Heart right ventricle (tissue), 16 donors: ENCODE measurements around the gene CDK19. TPM values are rescaled to one million over a fixed set of nuclear protein-coding genes. Genes with fewer than 3 reads are reported as not detected.
A peak's percentile ranks its signal among the peaks of the same experiment; 100 is the strongest.

Source experiments
- ATAC-seq, 8 donors: fragments of 200-7000 bp; cut with Tn5 transposase; one replicate each; pipeline ENCODE4 v1.9.1; 2020; ENCODE audit warnings: mild to moderate bottlenecking in 8 of 8, moderate library complexity in 8 of 8, moderate number of reproducible peaks in 1 of 8
- DNase-seq, 2 donors: peaks; one replicate each; pipeline ENCODE4 v3.0.0-alpha.2; 2020
- H3K27ac ChIP-seq, 10 donors: fragments of 200-600 bp; sonication (generic) in 2 of 10; one replicate each; pipeline versions ENCODE4 v1.5.0 to v1.8.0; 2020 to 2022; ENCODE audit warnings: mild to moderate bottlenecking in 3 of 10
- H3K27me3 ChIP-seq, 7 donors: fragments of 200-600 bp; one replicate each; pipeline ENCODE4 v1.8.0; 2021 to 2022; ENCODE audit warnings: mild to moderate bottlenecking in 2 of 7
- H3K36me3 ChIP-seq, 9 donors: fragments of 200-600 bp; sonication (generic) in 1 of 9; one replicate each; pipeline versions ENCODE4 v1.5.0 to v1.8.0; 2020 to 2022; ENCODE audit warnings: mild to moderate bottlenecking in 2 of 9
- H3K4me1 ChIP-seq, 9 donors: fragments of 200-600 bp; sonication (generic) in 1 of 9; one replicate each; pipeline versions ENCODE4 v1.5.0 to v1.8.0; 2020 to 2022; ENCODE audit warnings: mild to moderate bottlenecking in 4 of 9
- H3K4me3 ChIP-seq, 10 donors: fragments of 200-600 bp; sonication (generic) in 2 of 10; one replicate each; pipeline versions ENCODE4 v1.5.0 to v1.8.0; 2020 to 2022; ENCODE audit warnings: mild to moderate bottlenecking in 7 of 10, moderate library complexity in 2 of 10
- H3K9me3 ChIP-seq, 11 donors: fragments of 200-600 bp in 10 of 11; sonication (generic) in 2 of 11; one replicate each; pipeline versions ENCODE4 v1.5.0 to v1.8.0; 2013 to 2022; ENCODE audit warnings: mild to moderate bottlenecking in 2 of 11, control low read depth in 1 of 11, moderate library complexity in 1 of 11
- WGBS, 2 donors: extraction: QIAGEN DNeasy Blood & Tissue Kit; methylation state at CpG; one replicate each; pipeline ENCODE4 v1.1.7; 2013; ENCODE audit warnings: inconsistent platforms in 1 of 2; 5-methylcytosine and 5-hydroxymethylcytosine counted together
- intact Hi-C, 10 donors: fragments of 100-400 bp; cut with DNase I; formaldehyde crosslinking; loops; one replicate each; pipeline versions ENCODE4 v1.11.1 to v1.14.2; 2022
- polyA plus RNA-seq, 2 donors: library from polyadenylated mRNA; stranded (reverse); fragments of 200-250 nt; gene quantifications; one replicate each; pipeline ENCODE4 v1.2.3, GENCODE V29; 2013
- total RNA-seq, 10 donors: library from RNA; stranded (reverse); fragmentation: NEBNext Ultra II Directional in 3 of 10; extraction: Animal tissue kit (Norgen Biotek cat#: 25700) in 3 of 10; gene quantifications; one replicate each; pipeline versions ENCODE4 v1.2.1 to v1.2.4, GENCODE V29; 2021 to 2023
- TF ChIP-seq, protein P1 (sequence below), 9 donors: fragments of 200-600 bp; sonication (generic) in 2 of 9; IDR thresholded peaks; one replicate each; pipeline versions ENCODE4 v1.5.0 to v1.8.0; 2021 to 2022; ENCODE audit warnings: antibody characterized with exemption in 9 of 9, mild to moderate bottlenecking in 5 of 9, moderate library complexity in 1 of 9
- donor health status: Arrhythmogenic right ventricular cardiomyopathy.
- donor health status: ischemic (EF 13 %, LVEDD 7.1; RV severe dilation, severe dysfunction).
- donor health status: healthy with polysubstance abuse.
- donor health status: DM: no; HTN: yes; CAD: no.
- donor health status: DM: no; HTN: no; CAD: no.
- donor health status: ischemic (EF 25% LVEDD 6.9; RV normal size, moderate dysfunction).
- donor health status: ischemic (EF 25% LVEDD 5.7; RV mildly dilated, moderate dysfunction).
- donor health status: healthy.
- donor health status: DM: yes; HTN: yes; CAD: no.
- donor health status: Ischemic cardiomyopathy.
- donor health status: ischemic (EF 35%, LVEDD 5.7; RV mildly dilated, moderate dysfunction).
- donor health status: nonischemic (EF 11% LVEDD 7.7; RV severe dilation, severe dysfunction).
- donor health status: DM: yes; HTN: yes; CAD: no.
- donor health status: PGD.
- donor health status: ischemic (EF 29% LVEDD 5.4; RV normal size, mild dysfunction).
- donor health status: nonischemic (EF 23%, LVEDD 6.1; RV moderate dilation, normal function).

The CDK19 gene
- total and polyA plus RNA-seq, 12 donors, result 3.9 to 13.0 (median 8.4) TPM

DNA sequence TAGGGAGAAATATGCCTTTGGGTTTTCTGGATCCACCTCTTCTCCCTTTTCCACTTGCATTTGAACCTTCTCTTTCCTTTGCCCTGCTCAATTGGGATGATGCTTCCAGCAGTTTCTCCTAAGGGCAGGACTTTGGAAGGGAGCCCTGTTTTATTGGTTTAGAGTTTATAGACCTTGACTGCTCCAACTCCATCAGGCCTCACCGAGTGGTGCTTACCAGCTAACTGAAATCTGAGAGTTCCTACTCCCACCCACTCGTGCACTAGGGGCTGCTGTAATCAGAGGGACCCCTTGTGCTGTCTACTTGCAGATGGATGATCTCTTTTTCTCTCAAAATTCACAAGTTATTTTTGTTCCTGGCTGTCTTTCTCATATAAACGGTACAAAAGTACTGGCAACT is 217.5 kb downstream of the CDK19 start:
- ATAC-seq (no peak), DNase-seq (no peak)
- H3K9me3 ChIP-seq, result no peaks in the 10 kb centered on the region
- 71 to 78% methylated on average over 3 of the region's 3 CpGs for WGBS, 2 donors
- no peaks in the 10 kb centered on the region for H3K27me3 ChIP-seq
- intact Hi-C loops, result no loop called here
- peaks cover 0 to 26% (median 0%) of the 10 kb centered on the region in 9 donors for H3K4me1 ChIP-seq
- peak overlapping the region in 2 of 10 donors; percentile 1 to 16 for H3K27ac ChIP-seq
- no peak overlapping the region for H3K4me3 ChIP-seq
- TF ChIP-seq, protein P1, sequence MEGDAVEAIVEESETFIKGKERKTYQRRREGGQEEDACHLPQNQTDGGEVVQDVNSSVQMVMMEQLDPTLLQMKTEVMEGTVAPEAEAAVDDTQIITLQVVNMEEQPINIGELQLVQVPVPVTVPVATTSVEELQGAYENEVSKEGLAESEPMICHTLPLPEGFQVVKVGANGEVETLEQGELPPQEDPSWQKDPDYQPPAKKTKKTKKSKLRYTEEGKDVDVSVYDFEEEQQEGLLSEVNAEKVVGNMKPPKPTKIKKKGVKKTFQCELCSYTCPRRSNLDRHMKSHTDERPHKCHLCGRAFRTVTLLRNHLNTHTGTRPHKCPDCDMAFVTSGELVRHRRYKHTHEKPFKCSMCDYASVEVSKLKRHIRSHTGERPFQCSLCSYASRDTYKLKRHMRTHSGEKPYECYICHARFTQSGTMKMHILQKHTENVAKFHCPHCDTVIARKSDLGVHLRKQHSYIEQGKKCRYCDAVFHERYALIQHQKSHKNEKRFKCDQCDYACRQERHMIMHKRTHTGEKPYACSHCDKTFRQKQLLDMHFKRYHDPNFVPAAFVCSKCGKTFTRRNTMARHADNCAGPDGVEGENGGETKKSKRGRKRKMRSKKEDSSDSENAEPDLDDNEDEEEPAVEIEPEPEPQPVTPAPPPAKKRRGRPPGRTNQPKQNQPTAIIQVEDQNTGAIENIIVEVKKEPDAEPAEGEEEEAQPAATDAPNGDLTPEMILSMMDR (IDR thresholded peaks at IDR 0.05), result no peak
- H3K36me3 ChIP-seq, result no peaks in the 10 kb centered on the region

DNA sequence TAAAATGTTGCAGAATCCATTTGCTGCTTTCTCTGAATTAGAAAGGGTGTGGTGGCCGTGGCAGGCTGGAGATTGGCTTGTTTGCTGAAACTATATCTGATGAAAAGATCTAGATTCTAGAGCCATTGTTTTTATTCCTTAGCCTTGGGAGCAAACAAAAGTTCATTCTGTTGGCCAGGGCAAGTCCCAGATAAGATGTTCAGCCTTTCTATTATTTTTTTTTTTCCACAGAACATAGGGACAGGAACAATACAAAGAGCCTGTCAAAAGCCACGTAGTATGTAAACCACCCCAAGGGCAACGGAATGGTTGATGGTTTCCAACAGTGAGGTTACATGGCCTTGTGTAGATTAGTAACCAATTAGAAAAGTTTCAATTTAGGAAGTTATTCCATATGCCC is 218.9 kb downstream of the CDK19 start:
- intact Hi-C loops, result no loop called here

DNA sequence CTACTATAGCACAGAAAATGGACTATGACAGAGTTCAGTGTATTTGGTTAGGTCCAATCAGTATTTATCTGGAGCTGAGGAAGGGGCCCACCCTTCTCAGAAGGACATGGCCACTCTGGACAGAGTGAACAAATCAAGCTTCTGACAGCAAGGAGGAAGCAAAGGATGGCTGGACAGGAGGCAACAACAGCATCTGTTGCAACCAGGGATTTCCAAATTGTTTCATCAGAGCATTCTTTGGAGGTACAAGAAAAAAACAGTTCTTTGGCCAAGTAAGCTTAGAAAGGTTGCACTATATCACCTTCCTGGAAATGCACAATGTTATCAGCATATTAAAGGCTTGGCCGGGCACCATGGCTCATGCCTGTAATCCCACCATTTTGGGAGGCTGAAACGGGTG is 220.2 kb downstream of the CDK19 start:
- no peaks in the 10 kb centered on the region for H3K27me3 ChIP-seq
- peaks cover 0 to 30% (median 0%) of the 10 kb centered on the region in 9 donors for H3K4me1 ChIP-seq
- DNase-seq (no peak), ATAC-seq (no peak)
- peak overlapping the region in 2 of 10 donors; percentile 10 to 28 for H3K27ac ChIP-seq
- TF ChIP-seq, protein P1 (IDR thresholded peaks at IDR 0.05), result no peak
- no peaks in the 10 kb centered on the region for H3K9me3 ChIP-seq
- H3K36me3 ChIP-seq, result no peaks in the 10 kb centered on the region
- WGBS, 2 donors, result 81 to 90% methylated on average over 2 of the region's 2 CpGs
- no peak overlapping the region for H3K4me3 ChIP-seq
- intact Hi-C loops, result no loop called here

More for the DNA sequence above, 218.9 kb downstream of the CDK19 start:
- H3K4me1 ChIP-seq, result peaks cover 0 to 30% (median 0%) of the 10 kb centered on the region in 9 donors
- TF ChIP-seq, protein P1 (IDR thresholded peaks at IDR 0.05), result no peak
- WGBS, 2 donors, result 59 to 69% methylated on average over 3 of the region's 3 CpGs
- ATAC-seq (peak in 6 of 8 donors; percentile 20 to 87 (median 42)), DNase-seq (no peak)
- H3K27me3 ChIP-seq, result no peaks in the 10 kb centered on the region
- H3K27ac ChIP-seq, result peak overlapping the region in 3 of 10 donors; percentile 11 to 35 (median 30)
- no peaks in the 10 kb centered on the region for H3K9me3 ChIP-seq
- H3K36me3 ChIP-seq, result no peaks in the 10 kb centered on the region
- H3K4me3 ChIP-seq, result no peak overlapping the region

DNA sequence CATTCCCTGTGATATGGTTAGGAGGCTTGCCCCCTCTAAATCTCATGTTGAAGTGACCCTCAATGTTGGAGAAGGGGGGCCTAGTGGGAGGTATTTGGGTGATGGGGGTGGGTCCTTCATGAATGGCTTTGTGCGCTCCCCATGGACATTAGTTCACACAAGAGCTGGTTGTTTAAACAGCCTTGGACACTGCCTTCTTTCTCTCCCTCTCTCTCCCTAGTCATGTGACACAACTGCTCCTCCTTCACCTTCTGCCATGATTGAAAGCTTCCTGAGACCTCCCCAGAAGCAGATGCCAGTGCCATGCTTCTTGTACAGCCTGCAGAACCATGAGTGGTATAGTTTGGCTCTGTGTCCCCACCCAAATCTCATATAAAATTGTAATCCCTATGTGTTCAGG is 221.6 kb downstream of the CDK19 start:
- Histone ChIP-seq H3K9me3 (no peaks in the 10 kb centered on the region), H3K27me3 (no peaks in the 10 kb centered on the region), H3K27ac (peak overlapping the region in 2 of 10 donors; percentile 15 to 46), H3K4me1 (peaks cover 0 to 30% (median 0%) of the 10 kb centered on the region in 9 donors), H3K4me3 (no peak overlapping the region), H3K36me3 (no peaks in the 10 kb centered on the region)
- 92 to 93% methylated on average over 1 of the region's 1 CpG for WGBS, 2 donors
- DNase-seq (no peak), ATAC-seq (no peak)
- intact Hi-C loops, result no loop called here
- TF ChIP-seq, protein P1 (IDR thresholded peaks at IDR 0.05), result no peak
